ENCODE data around the gene INVS. TPM values are rescaled to one million over a fixed set of nuclear protein-coding genes. Genes with fewer than 3 reads are reported as not detected.
"Not testable (repeated sequence)": the region's sequence is repeated elsewhere in the genome, so short reads cannot be mapped to it uniquely, and the experiment has no call there.

The INVS gene
- total RNA-seq, 4 donors from 2014 or later, result 22.1 to 56.9 (median 37.3) TPM

DNA sequence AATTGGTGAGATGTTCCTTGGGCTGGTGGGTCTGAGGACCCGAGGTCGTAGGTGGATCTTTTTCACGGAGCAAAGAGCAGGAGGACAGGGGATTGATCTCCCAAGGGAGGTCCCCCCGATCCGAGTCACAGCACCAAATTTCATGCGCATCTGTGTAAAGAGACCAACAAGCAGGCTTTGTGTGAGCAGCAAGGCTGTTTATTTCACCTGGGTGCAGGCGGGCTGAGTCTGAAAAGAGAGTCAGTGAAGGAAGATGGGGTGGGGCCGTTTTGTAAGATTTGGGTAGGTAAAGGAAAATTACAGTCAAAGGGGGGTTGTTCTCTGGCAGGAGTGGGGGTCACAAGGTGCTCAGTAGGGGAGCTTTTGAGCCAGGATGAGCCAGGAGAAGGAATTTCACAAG, 46.9 kb downstream of the INVS start:
- not testable (repeated sequence) for H3K27ac ChIP-seq, H3K4me1 ChIP-seq, H3K4me3 ChIP-seq, H3K9me3 ChIP-seq, DNase-seq, H3K36me3 ChIP-seq, H3K27me3 ChIP-seq

DNA sequence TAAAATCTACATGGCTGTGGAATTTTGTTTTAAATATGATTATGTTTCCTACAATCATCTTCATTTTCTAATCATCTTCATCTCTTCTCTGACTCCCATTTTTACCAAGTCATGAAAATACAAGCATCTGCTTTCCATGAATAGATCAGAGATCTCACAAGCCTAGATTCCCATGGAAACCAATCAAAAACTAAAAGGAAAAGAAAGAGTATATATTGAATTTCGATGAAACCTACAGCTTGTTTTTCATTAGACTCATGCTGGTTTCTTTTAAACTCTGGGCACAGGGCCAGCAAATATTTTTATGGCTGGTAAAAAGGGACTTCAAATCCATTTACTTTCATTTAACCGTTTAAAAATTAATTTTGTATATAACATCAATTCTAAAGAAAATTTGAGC, 51.2 kb downstream of the INVS start:
- Histone ChIP-seq H3K4me3 (no peak overlapping the region), H3K9me3 (no peaks in the 10 kb centered on the region), H3K36me3 (no peaks in the 10 kb centered on the region), H3K27ac (no peak overlapping the region), H3K4me1 (no peaks in the 10 kb centered on the region), H3K27me3 (no peaks in the 10 kb centered on the region)
- TF ChIP-seq POLR2A (IDR thresholded peaks at IDR 0.05), result no peak
- TF ChIP-seq, protein P1, sequence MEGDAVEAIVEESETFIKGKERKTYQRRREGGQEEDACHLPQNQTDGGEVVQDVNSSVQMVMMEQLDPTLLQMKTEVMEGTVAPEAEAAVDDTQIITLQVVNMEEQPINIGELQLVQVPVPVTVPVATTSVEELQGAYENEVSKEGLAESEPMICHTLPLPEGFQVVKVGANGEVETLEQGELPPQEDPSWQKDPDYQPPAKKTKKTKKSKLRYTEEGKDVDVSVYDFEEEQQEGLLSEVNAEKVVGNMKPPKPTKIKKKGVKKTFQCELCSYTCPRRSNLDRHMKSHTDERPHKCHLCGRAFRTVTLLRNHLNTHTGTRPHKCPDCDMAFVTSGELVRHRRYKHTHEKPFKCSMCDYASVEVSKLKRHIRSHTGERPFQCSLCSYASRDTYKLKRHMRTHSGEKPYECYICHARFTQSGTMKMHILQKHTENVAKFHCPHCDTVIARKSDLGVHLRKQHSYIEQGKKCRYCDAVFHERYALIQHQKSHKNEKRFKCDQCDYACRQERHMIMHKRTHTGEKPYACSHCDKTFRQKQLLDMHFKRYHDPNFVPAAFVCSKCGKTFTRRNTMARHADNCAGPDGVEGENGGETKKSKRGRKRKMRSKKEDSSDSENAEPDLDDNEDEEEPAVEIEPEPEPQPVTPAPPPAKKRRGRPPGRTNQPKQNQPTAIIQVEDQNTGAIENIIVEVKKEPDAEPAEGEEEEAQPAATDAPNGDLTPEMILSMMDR (IDR thresholded peaks at IDR 0.05), result no peak
- no peak for DNase-seq

DNA sequence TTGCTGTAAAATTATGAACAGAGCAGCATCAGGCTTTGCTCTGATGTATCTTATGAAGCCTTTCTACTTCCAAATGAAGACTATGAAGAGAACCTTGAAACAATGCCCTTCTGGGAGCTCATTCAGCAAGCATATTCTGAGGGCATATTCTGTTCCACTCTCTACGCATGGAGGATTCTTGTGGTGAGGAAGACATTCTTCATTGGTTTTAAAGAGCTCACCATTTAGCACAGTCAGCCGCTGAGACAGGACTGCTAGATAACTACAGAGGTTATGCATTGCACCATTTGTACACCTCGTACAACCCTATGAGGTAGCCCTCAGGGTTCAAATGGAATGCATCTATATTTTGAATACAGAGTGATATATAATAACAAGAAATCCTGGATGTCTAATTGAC, 61.0 kb downstream of the INVS start:
- H3K36me3 ChIP-seq, result no peaks in the 10 kb centered on the region
- no peaks in the 10 kb centered on the region for H3K4me1 ChIP-seq
- no peaks in the 10 kb centered on the region for H3K9me3 ChIP-seq
- no peak overlapping the region for H3K4me3 ChIP-seq
- TF ChIP-seq POLR2A (IDR thresholded peaks at IDR 0.05), result no peak
- TF ChIP-seq, protein P1 (IDR thresholded peaks at IDR 0.05), result no peak
- no peaks in the 10 kb centered on the region for H3K27me3 ChIP-seq
- DNase-seq, result no peak
- no peak overlapping the region for H3K27ac ChIP-seq

DNA sequence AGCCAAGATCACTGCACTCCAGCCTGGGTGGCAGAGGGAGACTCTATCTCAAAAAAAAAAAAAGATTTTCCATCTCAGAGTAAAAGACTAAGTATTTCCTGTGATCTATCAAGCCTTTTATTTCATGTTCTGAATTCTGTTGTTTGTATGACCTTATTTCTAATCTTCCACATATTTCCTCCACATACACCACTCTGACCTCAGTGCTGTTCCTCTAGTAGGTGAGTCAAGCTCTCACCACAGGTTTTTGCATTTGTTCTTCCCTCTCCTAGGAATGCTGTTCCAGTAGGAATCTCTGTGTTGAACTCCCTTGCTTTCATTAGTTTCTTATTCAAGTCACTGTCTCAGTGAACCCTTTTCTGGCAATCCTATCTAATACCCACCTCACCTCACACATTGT, 68.1 kb downstream of the INVS start:
- Histone ChIP-seq H3K27me3 (no peaks in the 10 kb centered on the region), H3K4me1 (no peaks in the 10 kb centered on the region), H3K36me3 (no peaks in the 10 kb centered on the region), H3K4me3 (no peak overlapping the region), H3K9me3 (no peaks in the 10 kb centered on the region), H3K27ac (no peak overlapping the region)
- no peak for DNase-seq
- no peak for TF ChIP-seq POLR2A (IDR thresholded peaks at IDR 0.05)
- TF ChIP-seq, protein P1 (IDR thresholded peaks at IDR 0.05), result no peak

DNA sequence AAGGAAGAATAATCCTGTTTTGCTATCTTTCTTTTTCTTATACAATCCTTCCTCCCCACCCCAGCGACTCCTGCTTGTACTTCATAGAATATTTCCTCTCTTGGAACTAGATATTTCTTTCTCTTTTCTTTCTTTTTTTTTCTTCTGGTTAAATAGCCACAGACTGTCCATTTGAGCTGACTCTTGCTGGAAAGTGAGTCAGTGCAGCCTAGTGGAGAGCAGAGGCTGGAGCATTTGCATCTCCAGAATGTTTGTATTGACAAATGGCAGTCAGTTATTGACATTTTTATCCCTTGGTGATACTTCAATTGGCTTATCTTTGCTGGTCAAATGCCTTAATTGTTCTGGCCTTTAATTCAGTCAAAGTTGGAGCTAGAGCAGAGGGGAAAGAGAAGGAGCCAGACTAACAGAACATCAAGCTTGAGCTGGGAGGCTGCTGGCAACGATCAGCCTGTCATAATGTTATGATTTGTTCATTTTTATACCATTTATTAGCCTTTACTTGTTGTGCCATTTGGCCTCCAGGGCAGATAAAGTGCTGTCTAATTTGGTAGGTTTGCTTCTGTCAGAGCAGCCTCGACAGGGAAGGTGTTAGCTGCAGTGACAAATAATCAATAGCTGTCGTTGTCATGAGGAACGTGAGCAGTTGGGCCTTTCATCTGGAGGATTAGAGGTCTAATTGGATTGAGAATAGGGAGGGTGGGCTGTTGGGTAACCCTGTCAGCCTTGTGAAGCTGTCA, 69.0 kb downstream of the INVS start:
- DNase-seq, result no peak
- no peaks in the 10 kb centered on the region for H3K36me3 ChIP-seq
- no peak overlapping the region for H3K4me3 ChIP-seq
- TF ChIP-seq, protein P1 (IDR thresholded peaks at IDR 0.05), result no peak
- TF ChIP-seq POLR2A (IDR thresholded peaks at IDR 0.05), result no peak
- no peaks in the 10 kb centered on the region for H3K9me3 ChIP-seq
- no peaks in the 10 kb centered on the region for H3K4me1 ChIP-seq
- no peaks in the 10 kb centered on the region for H3K27me3 ChIP-seq
- no peak overlapping the region for H3K27ac ChIP-seq

DNA sequence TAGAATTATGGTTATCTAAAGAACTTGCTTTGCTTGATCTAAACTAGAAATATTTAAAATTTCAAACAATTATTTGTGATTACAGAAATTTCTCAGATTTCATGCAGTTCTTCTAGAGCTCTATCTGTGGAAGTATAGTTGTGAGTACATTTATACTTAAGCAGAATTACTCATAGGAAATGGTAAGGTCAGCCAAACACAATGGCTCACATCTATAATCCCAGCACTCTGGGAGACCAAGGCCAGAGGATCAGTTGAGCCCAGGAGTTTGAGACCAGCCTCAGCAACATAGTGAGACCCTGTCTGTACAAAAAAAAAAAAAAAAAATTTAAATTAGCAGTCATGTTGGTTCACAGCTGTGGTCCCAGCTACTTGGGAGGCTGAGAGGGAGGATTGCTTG, 71.0 kb downstream of the INVS start:
- no peaks in the 10 kb centered on the region for H3K27me3 ChIP-seq
- H3K27ac ChIP-seq, result no peak overlapping the region
- no peaks in the 10 kb centered on the region for H3K4me1 ChIP-seq
- H3K36me3 ChIP-seq, result no peaks in the 10 kb centered on the region
- H3K4me3 ChIP-seq, result no peak overlapping the region
- no peak for DNase-seq
- H3K9me3 ChIP-seq, result no peaks in the 10 kb centered on the region
- TF ChIP-seq, protein P1 (IDR thresholded peaks at IDR 0.05), result no peak
- no peak for TF ChIP-seq POLR2A (IDR thresholded peaks at IDR 0.05)
